HG03045 (cell line): ENCODE data around the gene PTBP1.

Experiments used
- ATAC-seq: cut with Tn5 transposase; IDR thresholded peaks from one replicate; pipeline ENCODE4 v1.9.1; 2021; ENCODE audit warnings: mild to moderate bottlenecking, moderate library complexity; ENCODE audit not compliant: unreplicated experiment

Gene PTBP1

GRCh38 chr19:772063-772462 lies 25.2 kb upstream of the PTBP1 start:
- ATAC-seq = no peak

GRCh38 chr19:772730-773436 lies 24.4 kb upstream of the PTBP1 start:
- ATAC-seq = no peak

- ATAC-seq = no peak
Measured at GRCh38 chr19:776549-776948, 20.7 kb upstream of the PTBP1 start.

GRCh38 chr19:778910-779653 lies 18.2 kb upstream of the PTBP1 start:
- no peak for ATAC-seq

GRCh38 chr19:780935-781334 lies 16.3 kb upstream of the PTBP1 start:
- ATAC-seq = no peak

GRCh38 chr19:781800-782184 lies 15.5 kb upstream of the PTBP1 start:
- no peak for ATAC-seq

GRCh38 chr19:782185-782877 lies 14.9 kb upstream of the PTBP1 start:
- no peak for ATAC-seq

- ATAC-seq = no peak
Measured at GRCh38 chr19:782878-783668, 14.2 kb upstream of the PTBP1 start.

GRCh38 chr19:784541-784940 lies 12.7 kb upstream of the PTBP1 start:
- no peak for ATAC-seq

- ATAC-seq = no peak
Measured at GRCh38 chr19:787536-787935, 9.7 kb upstream of the PTBP1 start.

- no peak for ATAC-seq
Measured at GRCh38 chr19:788686-788982, 8.6 kb upstream of the PTBP1 start.

- no peak for ATAC-seq
Measured at GRCh38 chr19:788983-789700, 8.1 kb upstream of the PTBP1 start.

- no peak for ATAC-seq
Measured at GRCh38 chr19:789701-790060, 7.6 kb upstream of the PTBP1 start.

GRCh38 chr19:791007-791566 lies 6.2 kb upstream of the PTBP1 start:
- ATAC-seq = no peak

- no peak for ATAC-seq
Measured at GRCh38 chr19:791567-792305, 5.5 kb upstream of the PTBP1 start.

- no peak for ATAC-seq
Measured at GRCh38 chr19:792306-792885, 4.9 kb upstream of the PTBP1 start.

- no peak for ATAC-seq
Measured at GRCh38 chr19:793806-794205, 3.4 kb upstream of the PTBP1 start.

GRCh38 chr19:795073-795611 lies 2.1 kb upstream of the PTBP1 start:
- ATAC-seq = no peak
